Fibroblast of lung (primary cell): ENCODE results near the gene DCAF17. TPM values are rescaled to one million over a fixed set of nuclear protein-coding genes. Genes with fewer than 3 reads are reported as not detected.

ENCODE experiments used
- DNase-seq, 2 donors: peaks; one replicate each; pipeline versions ENCODE4 v3.0.0 to v3.0.0-alpha.2; 2010; ENCODE audit warnings: low read depth in 2 of 2
- H2AFZ ChIP-seq: 2 replicates; pipeline ENCODE4 v1.5.1; 2012; ENCODE audit warnings: low read length, control low read depth, inconsistent platforms
- H3K27ac ChIP-seq: 2 replicates; pipeline ENCODE4 v1.5.1; 2011; ENCODE audit warnings: low read length, control low read depth; ENCODE audit not compliant: insufficient read depth
- H3K27me3 ChIP-seq: 2 replicates; pipeline ENCODE4 v1.5.1; 2011; ENCODE audit warnings: mild to moderate bottlenecking, low read length; ENCODE audit not compliant: control insufficient read depth, insufficient read depth
- H3K36me3 ChIP-seq: 2 replicates; pipeline ENCODE4 v1.5.1; 2011; ENCODE audit warnings: low read length; ENCODE audit not compliant: control insufficient read depth, insufficient read depth
- H3K4me1 ChIP-seq: 2 replicates; pipeline ENCODE4 v1.5.1; 2011; ENCODE audit warnings: low read length; ENCODE audit not compliant: control insufficient read depth, insufficient read depth; ENCODE audit errors: extremely low read depth
- H3K4me2 ChIP-seq: 2 replicates; pipeline ENCODE4 v1.5.1; 2011; ENCODE audit warnings: low read length, control low read depth; ENCODE audit not compliant: insufficient read depth; ENCODE audit errors: extremely low read depth
- H3K4me3 ChIP-seq, 4 experiments: fragments of 200-600 bp in 1 of 4; sonication (generic) in 1 of 4; replicated peaks in 1 of 4; 2 replicates each; pipeline ENCODE4 v1.5.1; 2011 to 2016; ENCODE audit warnings: low read length in 4 of 4, low read depth in 3 of 4, mild to moderate bottlenecking in 3 of 4, control low read depth in 2 of 4, inconsistent platforms in 1 of 4, mixed read lengths in 1 of 4; ENCODE audit not compliant: insufficient read depth in 1 of 4; ENCODE audit errors: control extremely low read depth in 1 of 4
- H3K79me2 ChIP-seq: 2 replicates; pipeline ENCODE4 v1.5.1; 2012; ENCODE audit warnings: mild to moderate bottlenecking, low read length, inconsistent platforms; ENCODE audit not compliant: control insufficient read depth, insufficient read depth
- H3K9ac ChIP-seq: 2 replicates; pipeline ENCODE4 v1.5.1; 2011; ENCODE audit warnings: mild to moderate bottlenecking, low read length, control low read depth; ENCODE audit not compliant: insufficient read depth
- H3K9me3 ChIP-seq: 2 replicates; pipeline ENCODE4 v1.5.1; 2012; ENCODE audit warnings: low read depth, low read length; ENCODE audit not compliant: control insufficient read depth, insufficient read depth
- H4K20me1 ChIP-seq: 2 replicates; pipeline ENCODE4 v1.5.1; 2011; ENCODE audit warnings: low read length; ENCODE audit not compliant: control insufficient read depth, insufficient read depth; ENCODE audit errors: extremely low read depth
- CTCF ChIP-seq, 2 donors: IDR thresholded peaks in 1 of 2; conservative IDR thresholded peaks in 1 of 2; 1 replicate in 1 of 2; 2 replicates in 1 of 2; pipeline ENCODE4 v1.5.1; 2011 to 2012; ENCODE audit warnings: low read length in 2 of 2, control low read depth in 1 of 2, inconsistent platforms in 1 of 2, low read depth in 1 of 2, mild to moderate bottlenecking in 1 of 2
- EZH2 ChIP-seq: IDR thresholded peaks from 2 replicates; pipeline ENCODE4 v1.5.1; 2012; ENCODE audit warnings: low read length, control low read depth, mild to moderate bottlenecking; ENCODE audit errors: missing control alignments
- polyA plus RNA-seq, 2 donors: library from polyadenylated mRNA; depleted of rRNA in 1 of 2; stranded (reverse) in 1 of 2; unstranded in 1 of 2; fragments of >200 nt; gene quantifications; 2 replicates each; pipeline ENCODE4 v1.2.1, GENCODE V29; 2011 to 2012; ENCODE audit warnings: missing spikeins in 1 of 2
- total RNA-seq: library from RNA; depleted of rRNA; stranded (reverse); fragments of >200 nt; gene quantifications from 2 replicates; pipeline ENCODE4 v1.2.1, GENCODE V29; 2014

DCAF17 gene
- total and polyA plus RNA-seq, 2 donors (not counting 1 experiment from before 2014, with no cell fraction given) = 10.2 to 30.6 TPM

DNA sequence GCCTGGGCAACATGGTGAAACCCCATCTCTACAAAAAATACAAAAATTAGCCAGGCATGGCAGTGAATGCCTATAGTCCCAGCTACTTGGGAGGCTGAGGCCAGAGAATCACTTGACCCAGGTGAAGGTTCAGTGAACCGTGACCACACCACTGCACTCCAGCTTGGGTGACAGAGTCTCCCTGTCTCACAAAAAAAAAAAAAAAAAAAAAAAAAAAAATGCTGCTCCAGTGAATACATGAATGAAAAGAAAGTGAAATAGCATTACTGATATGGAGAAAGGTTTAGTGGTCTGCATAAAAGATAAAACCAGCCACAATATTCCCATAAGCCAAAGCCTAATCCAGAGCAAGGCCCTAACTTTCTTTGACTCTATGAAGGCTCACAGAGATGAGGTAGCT lies 44.7 kb upstream of the DCAF17 start:
- no peak for DNase-seq
- Histone ChIP-seq H2AFZ (no peak overlapping the region), H3K79me2 (no peaks in the 10 kb centered on the region), H3K36me3 (no peaks in the 10 kb centered on the region), H3K27me3 (no peaks in the 10 kb centered on the region), H3K4me2 (no peak overlapping the region), H3K4me3 (no peak overlapping the region), H4K20me1 (no peaks in the 10 kb centered on the region), H3K9ac (no peak overlapping the region), H3K4me1 (peaks cover 3% of the 10 kb centered on the region), H3K27ac (no peak overlapping the region), H3K9me3 (no peaks in the 10 kb centered on the region)
- TF ChIP-seq EZH2 = no peak
- TF ChIP-seq CTCF (conservative IDR thresholded peaks at IDR 0.05 in 1 of 2, IDR thresholded peaks at IDR 0.05 in 1 of 2; ENCODE audit: low read depth in 1 of 2, low read length in 2 of 2) = no peak

- TF ChIP-seq EZH2 (no peak), CTCF (conservative IDR thresholded peaks at IDR 0.05 in 1 of 2, IDR thresholded peaks at IDR 0.05 in 1 of 2; ENCODE audit: low read depth in 1 of 2, low read length in 2 of 2) (no peak)
- no peaks in the 10 kb centered on the region for H3K9me3 ChIP-seq
- H3K4me2 ChIP-seq = no peak overlapping the region
- DNase-seq = no peak
- H3K27ac ChIP-seq = no peak overlapping the region
- no peak overlapping the region for H3K9ac ChIP-seq
- H2AFZ ChIP-seq = no peak overlapping the region
- H3K36me3 ChIP-seq = no peaks in the 10 kb centered on the region
- H3K79me2 ChIP-seq = no peaks in the 10 kb centered on the region
- no peaks in the 10 kb centered on the region for H4K20me1 ChIP-seq
- H3K27me3 ChIP-seq = no peaks in the 10 kb centered on the region
- H3K4me1 ChIP-seq = peaks cover 3% of the 10 kb centered on the region
- no peak overlapping the region for H3K4me3 ChIP-seq
These were observed 44.2 kb upstream of the DCAF17 start for GRCh38 chr2:171389780-171390179.

GRCh38 chr2:171390941-171391516 lies 43.0 kb upstream of the DCAF17 start:
- H3K27me3 ChIP-seq = no peaks in the 10 kb centered on the region
- H4K20me1 ChIP-seq = no peaks in the 10 kb centered on the region
- no peak overlapping the region for H3K9ac ChIP-seq
- peak overlapping the region; percentile 28 for H3K4me2 ChIP-seq
- H3K4me1 ChIP-seq = peaks cover 3% of the 10 kb centered on the region
- no peak overlapping the region for H3K4me3 ChIP-seq
- no peak overlapping the region for H3K27ac ChIP-seq
- peak; percentile 74 to 90 for DNase-seq
- TF ChIP-seq EZH2 (no peak), CTCF (conservative IDR thresholded peaks at IDR 0.05 in 1 of 2, IDR thresholded peaks at IDR 0.05 in 1 of 2; ENCODE audit: low read depth in 1 of 2, low read length in 2 of 2) (no peak)
- H3K79me2 ChIP-seq = no peaks in the 10 kb centered on the region
- no peak overlapping the region for H2AFZ ChIP-seq
- H3K9me3 ChIP-seq = no peaks in the 10 kb centered on the region
- H3K36me3 ChIP-seq = no peaks in the 10 kb centered on the region
